Thyroid gland (tissue), 4 donors: Measurements from ENCODE around the gene ENTHD1.

Experiments used
- CTCF ChIP-seq, 6 experiments: fragments of 200-600 bp in 3 of 6; fragments of 450-650 bp in 3 of 6; sonication (generic) in 3 of 6; IDR thresholded peaks; one replicate each; pipeline ENCODE4 v1.5.1; 2016 to 2019; ENCODE audit warnings: antibody characterized with exemption in 6 of 6, mild to moderate bottlenecking in 2 of 6, inconsistent platforms in 1 of 6, moderate library complexity in 1 of 6
- POLR2A ChIP-seq, 2 donors: fragments of 450-650 bp; IDR thresholded peaks; one replicate each; pipeline ENCODE4 v1.6.1; 2017; ENCODE audit warnings: antibody characterized with exemption in 2 of 2, mild to moderate bottlenecking in 2 of 2, moderate library complexity in 1 of 2

GRCh38 chr22:39721206-39722031 lies 172.1 kb downstream of the ENTHD1 start:
- TF ChIP-seq CTCF (IDR thresholded peaks at IDR 0.05) (no peak), POLR2A (IDR thresholded peaks at IDR 0.05) (no peak)
